HG03575 (cell line): ENCODE results near the gene CSTPP1.

ENCODE experiments used
- ATAC-seq: cut with Tn5 transposase; IDR thresholded peaks from one replicate; pipeline ENCODE4 v1.9.1; 2021; ENCODE audit not compliant: unreplicated experiment, insufficient number of reproducible peaks, low FRiP score; ENCODE audit errors: extremely low read depth

The CSTPP1 gene

GRCh38 chr11:47143322-47143721 is 206.8 kb downstream of the CSTPP1 start:
- no peak for ATAC-seq

- ATAC-seq, result no peak
Measured at GRCh38 chr11:47144541-47144940, 208.0 kb downstream of the CSTPP1 start.

- no peak for ATAC-seq
Measured at GRCh38 chr11:47147250-47147649, 210.7 kb downstream of the CSTPP1 start.

- ATAC-seq, result no peak
Measured at GRCh38 chr11:47147681-47148080, 211.1 kb downstream of the CSTPP1 start.

GRCh38 chr11:47148270-47148669 is 211.7 kb downstream of the CSTPP1 start:
- ATAC-seq, result no peak

- no peak for ATAC-seq
Measured at GRCh38 chr11:47148903-47149531, 212.5 kb downstream of the CSTPP1 start.

- no peak for ATAC-seq
Measured at GRCh38 chr11:47149782-47150181, 213.2 kb downstream of the CSTPP1 start.

GRCh38 chr11:47152126-47152952 is 215.8 kb downstream of the CSTPP1 start:
- ATAC-seq, result no peak

- ATAC-seq, result no peak
Measured at GRCh38 chr11:47152953-47153950, 216.7 kb downstream of the CSTPP1 start.

GRCh38 chr11:47154616-47155570 is 218.3 kb downstream of the CSTPP1 start:
- no peak for ATAC-seq

GRCh38 chr11:47155879-47156278 is 219.3 kb downstream of the CSTPP1 start:
- ATAC-seq, result no peak

GRCh38 chr11:47156333-47156732 is 219.8 kb downstream of the CSTPP1 start:
- ATAC-seq, result no peak

- no peak for ATAC-seq
Measured at GRCh38 chr11:47156951-47157350, 220.4 kb downstream of the CSTPP1 start.

- ATAC-seq, result no peak
Measured at GRCh38 chr11:47157805-47158204, 221.2 kb downstream of the CSTPP1 start.

- no peak for ATAC-seq
Measured at GRCh38 chr11:47158242-47158641, 221.7 kb downstream of the CSTPP1 start.

GRCh38 chr11:47160753-47161133 is 224.2 kb downstream of the CSTPP1 start:
- no peak for ATAC-seq

- no peak for ATAC-seq
Measured at GRCh38 chr11:47161134-47161854, 224.7 kb downstream of the CSTPP1 start.

GRCh38 chr11:47161890-47162289 is 225.3 kb downstream of the CSTPP1 start:
- ATAC-seq, result no peak
